Fibroblast of gingiva (primary cell): ENCODE results near the gene CNNM4.

ENCODE experiments used
- DNase-seq: peaks from one replicate; pipeline ENCODE4 v3.0.0-alpha.2; 2011; ENCODE audit warnings: low read depth

CNNM4 gene

DNA sequence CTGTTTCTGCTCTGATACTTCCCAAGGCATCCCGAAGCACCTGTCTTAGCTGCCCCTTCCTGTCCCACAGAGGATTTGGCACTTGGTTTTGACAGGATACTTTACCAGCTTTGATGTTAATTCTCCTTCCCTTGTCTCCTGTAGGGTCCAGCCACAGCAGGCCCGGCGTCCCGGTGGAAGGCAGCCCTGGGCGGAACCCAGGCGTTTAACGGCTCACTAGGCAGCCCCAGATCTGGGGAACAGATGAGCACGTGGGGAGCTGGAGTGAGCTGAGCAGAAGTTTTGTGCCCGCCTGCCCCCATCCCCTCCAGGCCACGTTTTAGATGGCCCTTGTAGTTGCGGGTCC is 71.7 kb downstream of the CNNM4 start:
- DNase-seq, result no peak

DNA sequence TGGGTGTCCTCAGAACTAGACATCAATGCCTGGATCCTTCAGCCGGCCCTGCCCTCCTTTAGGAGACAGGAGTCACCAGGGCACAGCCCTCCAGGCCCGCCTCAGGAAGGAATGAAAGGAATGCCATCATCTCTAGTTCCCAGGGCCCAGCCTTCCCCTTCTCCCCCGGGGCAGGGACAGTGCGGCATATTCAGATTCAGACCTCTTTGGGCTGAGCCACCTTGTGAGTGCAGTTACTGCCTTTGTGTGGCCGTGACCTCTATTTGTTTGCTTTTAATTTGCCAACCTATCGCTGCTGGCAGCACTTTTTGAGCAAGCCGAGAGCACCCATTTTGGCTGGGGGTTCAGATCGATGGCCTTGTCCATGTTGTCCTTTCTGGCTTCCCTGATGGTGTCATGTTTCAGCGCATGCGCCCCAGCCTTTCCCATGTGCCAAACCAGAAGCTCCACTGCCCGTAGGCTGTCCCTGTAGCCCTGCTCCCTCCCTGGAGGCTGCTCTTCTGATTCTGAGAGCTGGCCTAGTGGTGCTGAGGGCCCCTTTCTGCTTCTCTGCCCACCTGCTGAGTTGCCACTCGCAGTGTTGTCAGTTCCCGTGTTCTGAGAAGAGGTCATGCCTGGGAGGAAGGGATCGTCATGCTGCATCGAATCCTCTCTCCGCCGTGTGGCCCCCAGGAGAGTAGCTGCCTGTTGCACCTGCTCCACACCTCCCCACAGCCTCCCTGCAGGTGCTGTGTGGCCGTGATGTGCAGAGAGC is 72.2 kb downstream of the CNNM4 start:
- DNase-seq, result no peak

DNA sequence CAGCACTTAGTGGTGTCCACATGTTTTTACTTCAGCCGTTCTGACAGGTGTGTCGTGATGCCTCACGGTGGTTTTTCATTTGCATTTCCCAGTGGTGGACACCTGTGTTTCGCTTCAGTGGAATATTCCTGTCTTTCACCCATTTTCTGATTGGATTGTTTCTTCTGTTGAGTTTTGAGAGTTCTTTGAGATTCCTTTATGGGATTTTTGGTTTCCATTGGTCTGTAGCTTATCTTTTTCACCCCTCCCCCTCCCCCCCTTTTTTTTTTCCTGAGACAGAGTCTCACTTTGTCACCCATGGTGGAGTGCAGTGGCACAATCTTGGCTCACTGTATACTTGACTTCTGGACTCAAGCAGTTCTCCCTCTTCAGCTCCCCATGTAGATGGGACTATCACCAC is 75.1 kb downstream of the CNNM4 start:
- no peak for DNase-seq

DNA sequence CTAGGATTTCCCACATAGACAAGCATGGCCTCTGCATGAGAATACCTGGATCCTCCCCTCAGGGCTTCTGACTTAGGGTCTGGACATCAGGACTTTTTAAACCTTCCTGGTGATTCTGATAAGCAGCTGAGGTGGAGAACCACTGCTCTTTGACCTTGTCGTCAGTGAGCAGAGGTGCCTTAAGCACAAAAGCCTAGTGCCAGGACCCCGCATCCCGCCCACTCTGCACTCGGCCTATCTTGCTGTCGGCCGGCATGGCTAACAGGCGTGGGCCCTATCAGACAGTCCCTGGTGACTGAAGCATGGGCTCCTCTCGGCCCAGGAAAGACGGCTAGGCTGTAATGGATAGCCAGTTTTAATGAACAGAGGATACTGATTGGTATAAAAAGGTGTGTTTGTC is 76.9 kb downstream of the CNNM4 start:
- DNase-seq, result no peak

DNA sequence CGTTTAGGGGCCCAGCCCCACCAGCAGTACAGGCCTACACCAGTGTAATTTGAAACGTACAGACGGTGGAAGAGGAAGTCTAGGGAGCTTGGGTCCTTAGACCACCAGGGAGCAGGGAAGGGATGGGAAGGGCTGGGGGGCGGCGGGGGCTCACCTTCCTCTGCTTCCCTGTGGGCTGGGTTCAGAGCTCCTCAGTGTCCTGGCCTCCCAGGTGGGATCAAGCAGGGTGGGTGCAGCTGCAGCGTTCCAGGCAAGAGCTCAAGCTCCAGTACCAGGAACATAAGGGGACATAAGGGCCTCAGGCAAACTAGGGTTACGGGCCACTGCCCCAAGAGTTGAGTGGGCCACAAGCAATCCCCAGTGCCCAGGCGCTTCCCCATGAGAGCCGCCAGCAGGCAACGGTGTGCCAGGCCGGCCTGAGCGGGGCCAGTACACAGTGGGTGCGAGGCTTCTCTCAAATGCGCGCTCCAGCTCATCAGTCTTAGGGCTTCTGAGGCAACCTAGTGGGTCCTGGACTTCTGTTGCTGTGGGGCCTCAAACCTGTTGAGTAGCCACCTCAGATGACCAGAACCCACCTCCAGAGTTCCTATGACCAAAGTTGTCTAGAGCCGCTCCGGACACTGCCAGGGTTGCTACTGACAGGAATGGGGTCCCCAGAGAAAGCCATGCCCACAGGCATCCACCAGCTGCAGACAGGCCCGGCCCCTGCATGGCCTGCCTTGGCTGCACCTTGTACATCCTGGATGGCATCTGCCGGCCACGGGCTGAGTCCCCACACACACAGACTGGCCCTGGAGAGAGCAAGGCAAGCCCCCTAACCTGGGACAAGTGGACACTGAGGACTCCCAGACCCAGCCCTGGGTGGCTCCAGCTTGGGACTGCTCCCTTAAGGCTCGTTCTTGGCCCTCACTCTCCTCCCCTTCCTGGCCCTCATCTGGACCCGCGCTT is 77.9 kb downstream of the CNNM4 start:
- DNase-seq, result no peak

DNA sequence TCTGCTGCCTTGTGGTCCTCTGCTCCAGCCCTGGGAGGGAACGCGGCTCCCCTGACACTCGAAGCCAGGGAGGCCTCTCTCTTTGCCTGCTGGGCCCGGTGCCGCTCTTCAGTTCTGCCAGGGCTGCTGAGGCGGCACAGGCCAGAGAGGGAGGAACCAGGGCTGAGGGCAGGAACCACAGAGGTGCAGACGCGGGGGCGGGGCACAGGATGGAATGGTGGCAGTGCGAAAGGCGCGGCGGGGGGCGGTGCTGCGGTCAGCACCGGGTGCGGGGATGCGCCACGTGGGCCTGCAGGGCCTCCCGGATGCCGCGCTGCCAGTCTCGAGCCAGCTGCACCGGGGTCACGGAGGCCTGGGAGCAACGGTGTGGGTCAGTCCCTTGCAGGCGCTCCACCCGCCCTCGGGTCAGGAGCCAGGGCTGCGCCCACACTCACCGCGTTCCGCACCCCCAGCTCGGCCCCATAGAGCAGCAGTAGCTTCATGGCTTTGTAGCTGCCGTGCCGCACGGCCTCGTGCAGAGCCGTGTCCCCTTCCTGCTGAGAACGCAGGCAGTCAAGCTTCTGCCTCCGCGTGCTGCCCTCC is 78.7 kb downstream of the CNNM4 start:
- no peak for DNase-seq

DNA sequence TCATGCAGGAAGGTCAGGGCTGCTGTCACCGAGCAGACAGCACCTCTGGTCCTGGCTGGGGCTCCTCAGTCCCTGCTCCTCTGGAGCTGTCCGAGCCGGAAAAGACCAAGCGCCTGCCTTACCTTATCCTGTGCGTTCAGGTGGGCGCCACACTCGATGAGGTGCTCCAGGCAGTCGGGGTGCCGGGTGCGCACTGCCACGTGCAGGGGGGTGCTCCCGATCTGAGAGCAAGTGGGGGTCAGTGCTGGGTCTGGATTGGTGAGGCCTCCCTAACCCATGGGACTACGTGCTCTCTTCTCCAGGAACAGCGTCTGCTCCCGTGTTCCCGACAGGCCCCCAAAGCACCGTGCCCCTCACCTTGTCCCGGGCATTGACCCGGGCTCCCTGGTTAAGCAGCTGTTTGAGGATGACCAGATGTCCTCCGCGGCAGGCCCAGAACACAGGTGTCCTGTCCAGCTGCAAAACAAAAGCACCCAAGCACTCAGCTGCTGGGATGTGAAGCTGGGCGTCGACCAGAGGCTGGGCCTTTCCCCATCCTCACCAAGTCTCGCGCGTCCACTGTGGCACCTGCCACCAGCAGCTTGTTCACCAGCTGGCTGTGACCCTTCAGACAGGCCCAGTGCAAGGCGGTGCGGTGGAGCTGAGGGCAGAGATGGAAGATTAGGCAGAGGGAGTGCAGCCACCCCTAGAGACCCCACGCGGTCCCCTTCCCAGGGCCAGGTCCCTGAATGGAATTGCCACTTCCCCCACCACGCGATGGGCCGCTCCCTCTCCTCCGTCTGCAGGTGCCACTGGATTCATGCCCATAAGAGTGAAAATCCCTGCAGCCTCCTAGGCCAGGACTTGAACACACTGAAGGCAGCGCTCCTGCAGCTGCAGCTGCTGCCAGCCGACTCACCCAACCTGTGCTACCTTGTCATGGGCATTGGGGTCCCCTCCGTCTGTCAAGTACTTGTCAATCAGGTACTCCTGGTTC is 79.5 kb downstream of the CNNM4 start:
- no peak for DNase-seq

DNA sequence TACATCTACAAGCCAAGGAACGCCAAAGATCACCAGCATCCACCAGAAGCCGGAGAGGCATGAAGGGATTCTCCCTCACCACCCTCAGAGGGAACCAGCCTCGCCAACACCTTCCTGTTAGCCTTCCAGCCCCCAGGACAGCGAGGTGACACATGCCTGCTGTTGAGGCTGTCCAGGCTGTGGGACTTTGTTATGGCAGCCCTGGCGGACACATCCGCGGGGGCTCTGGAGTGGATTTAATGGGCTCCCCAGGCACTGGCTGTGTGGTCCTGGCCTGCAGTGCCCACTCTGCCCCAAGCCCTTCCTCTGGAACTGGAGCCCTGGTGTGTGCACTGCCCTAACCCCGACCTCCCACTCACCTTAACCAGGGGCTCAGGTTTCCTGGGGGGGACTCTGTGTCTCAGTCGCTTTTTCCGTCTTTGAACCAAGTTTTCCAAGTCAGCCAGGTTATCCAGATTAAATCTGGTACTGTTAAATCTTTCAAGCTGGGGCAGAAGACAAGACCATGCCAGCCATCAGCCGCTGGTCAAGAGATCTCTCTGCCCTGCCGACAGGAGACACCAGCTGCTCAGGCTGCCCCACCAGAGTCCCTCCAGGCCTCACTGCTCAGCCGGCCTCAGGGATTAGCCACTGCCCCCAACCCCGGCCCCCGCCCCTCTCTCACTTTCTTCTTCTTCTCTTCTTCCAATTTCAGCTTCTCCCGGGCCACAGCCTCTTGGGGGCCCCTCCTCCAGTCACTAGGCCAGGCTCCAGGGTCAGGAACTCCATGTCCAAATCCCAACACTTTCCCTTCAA is 81.2 kb downstream of the CNNM4 start:
- no peak for DNase-seq

DNA sequence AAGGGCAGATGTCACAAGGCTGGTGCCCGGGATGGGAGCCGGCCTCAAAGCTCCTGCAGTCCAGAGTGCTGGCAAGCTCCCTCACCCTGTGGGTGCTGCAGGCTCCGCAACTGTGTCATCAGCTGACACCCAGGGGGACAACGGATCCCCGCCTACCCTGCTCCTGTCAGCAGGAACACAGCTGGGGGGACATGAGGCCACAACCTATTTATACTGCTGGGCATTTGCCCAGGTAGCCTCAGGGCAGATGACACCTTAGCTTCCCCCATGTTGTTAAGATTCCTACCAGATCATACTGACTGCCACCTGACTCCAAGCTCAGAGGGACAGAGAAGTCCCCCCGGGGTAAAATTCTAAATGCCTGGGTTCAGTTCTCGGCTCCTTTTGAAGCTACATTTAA is 81.9 kb downstream of the CNNM4 start:
- no peak for DNase-seq

DNA sequence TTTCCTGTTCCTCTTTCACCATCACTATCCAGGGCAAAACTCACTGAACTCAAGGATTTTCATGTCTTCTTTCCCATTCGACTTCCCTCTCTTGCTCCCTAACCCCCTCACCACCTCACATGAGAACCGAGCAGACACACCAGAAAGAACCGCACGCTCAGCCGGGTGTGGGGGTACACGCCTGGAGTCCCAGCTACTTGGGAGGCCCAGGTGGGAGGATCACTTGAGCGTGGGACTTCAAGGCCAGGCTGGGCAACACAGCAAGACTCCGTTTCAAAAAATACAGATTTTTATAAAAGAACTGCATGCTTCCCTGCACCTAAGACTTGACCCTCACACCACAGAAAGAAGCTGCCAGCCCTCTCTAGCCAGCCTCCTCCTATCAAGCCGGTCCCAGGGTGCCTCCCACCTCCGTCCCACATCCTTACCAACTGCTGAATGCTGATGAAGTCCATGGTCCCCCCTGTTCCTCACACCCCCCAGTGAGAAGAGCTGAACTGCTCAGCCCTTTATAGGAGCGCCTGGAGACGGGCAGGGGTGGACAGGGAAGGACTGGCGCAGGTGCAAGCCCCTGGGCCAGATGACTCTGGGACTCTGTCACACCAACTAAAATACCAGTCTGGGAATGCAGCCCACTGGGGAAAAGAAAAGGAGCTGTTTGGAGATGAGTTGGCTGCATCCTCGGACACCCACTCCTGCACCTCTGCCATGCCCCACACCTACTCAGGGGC is 83.0 kb downstream of the CNNM4 start, which contains the start of gene ANKRD23:
Gene ANKRD23 (minus strand): TSS at position 484 of the 731 bp plus-strand sequence. CDS start 29 bp downstream, at position 455.
- no peak for DNase-seq

DNA sequence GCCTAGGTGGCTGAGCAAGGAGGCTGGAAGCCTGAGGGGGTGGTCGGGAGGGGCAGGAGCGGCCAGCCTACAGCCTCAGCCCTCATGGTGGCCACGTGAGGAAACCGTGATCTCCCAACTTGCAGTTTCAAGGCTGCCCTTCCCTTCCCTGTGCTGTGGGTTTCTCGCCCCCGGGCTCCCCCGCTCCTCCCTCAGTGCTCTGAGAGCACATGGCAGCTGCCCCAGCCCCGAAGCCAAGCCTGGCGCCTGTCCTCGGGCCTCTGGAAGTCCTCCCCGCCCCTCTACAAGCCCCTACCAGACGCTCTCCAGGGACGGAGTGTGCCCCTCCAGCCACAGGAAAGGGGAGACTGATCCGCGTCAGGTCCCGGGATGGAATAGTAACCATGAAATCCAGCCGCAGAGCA is 83.7 kb downstream of the CNNM4 start:
- no peak for DNase-seq

DNA sequence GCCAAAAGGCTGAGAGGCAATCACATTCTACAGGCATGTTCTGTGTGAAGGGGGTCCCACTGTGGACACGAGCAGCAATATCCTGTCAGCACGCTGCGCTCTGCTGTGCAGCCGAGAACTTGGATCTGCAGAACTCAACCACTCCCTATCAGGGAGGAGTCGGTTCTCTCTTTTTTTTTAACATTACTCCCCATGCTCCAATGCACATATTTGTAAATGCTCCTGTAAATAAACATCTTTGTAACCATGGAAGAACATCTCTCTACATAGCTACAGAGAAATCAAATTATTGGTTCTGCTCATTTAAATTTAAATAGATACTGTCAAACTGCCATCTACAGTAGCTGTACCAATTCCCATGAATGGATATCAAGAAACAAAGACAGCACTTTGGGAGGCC is 86.1 kb downstream of the CNNM4 start:
- no peak for DNase-seq

DNA sequence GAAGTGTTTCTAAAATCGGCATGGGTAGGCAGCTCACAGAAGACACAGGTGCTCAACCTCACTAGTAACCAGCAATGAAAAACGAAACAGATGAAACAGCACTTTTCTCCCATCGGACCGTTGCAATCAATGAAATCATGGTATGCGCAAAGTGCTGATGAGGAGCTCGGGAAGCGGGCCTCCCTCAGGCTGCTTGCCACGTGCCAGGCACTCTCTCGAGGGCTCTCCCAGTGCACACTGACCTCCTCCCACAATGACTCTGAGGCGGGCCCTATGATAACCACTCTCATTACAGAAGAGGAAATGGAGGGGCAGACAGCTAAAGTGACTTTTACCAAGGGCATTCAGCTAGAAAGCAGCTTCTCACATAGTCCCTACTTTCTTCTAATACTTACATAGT is 86.9 kb downstream of the CNNM4 start:
- DNase-seq, result no peak

DNA sequence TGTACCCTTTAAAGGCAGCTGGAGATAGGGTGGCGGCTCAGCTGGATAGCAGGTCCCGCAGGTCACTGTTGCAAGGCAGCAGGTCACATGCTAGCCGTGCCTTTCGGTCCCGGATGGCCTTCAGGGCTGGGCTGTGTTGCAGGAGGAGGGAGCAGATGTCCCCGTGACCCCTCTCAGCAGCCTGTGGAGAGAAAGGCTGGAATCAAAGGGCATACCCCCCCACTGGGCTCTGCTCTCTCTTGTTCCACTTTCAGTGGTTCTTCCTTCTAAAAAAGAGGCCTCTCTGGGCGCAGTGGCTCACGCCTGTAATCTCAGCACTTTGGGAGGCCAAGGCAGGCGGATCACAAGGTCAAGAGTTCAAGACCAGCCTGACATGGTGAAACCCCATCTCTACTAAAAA is 87.6 kb downstream of the CNNM4 start:
- no peak for DNase-seq

DNA sequence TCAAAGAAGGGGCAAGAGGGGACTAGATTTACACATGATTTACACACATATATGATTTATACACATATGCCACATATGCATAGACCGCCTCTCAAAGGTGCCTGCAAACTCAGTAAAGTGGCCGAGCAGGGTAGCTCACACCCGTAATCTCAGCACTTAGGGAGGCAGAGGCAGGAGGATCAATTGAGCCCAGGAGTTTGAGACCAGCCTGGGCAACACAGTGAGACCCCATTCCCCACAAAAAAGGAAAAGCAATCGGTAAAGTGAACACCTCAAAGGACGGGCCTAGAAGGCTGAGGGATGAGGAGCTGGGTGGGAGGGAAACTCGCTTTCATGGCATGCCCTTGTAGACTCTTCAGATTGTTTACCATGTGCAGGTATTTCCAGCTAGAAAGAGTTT is 92.0 kb downstream of the CNNM4 start:
- DNase-seq, result no peak

DNA sequence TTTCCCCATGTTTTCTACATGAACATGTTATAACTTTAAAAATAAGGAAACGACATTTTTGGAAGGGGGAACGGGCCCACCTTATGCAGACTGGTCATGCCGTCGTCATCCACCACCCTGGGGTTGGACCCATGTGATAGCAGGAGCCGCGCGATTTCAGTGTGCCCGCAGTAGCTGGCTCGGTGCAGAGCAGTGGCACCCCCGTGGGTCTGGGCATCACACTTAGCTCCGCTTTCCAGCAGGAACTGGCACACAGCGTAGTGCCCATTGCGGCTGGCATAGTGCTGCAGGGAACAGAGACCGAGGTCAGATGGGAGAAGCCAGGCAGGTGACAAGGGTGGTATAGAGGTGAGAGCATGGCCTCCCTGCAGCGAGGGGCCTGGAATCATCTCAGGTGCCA is 92.6 kb downstream of the CNNM4 start:
- no peak for DNase-seq

DNA sequence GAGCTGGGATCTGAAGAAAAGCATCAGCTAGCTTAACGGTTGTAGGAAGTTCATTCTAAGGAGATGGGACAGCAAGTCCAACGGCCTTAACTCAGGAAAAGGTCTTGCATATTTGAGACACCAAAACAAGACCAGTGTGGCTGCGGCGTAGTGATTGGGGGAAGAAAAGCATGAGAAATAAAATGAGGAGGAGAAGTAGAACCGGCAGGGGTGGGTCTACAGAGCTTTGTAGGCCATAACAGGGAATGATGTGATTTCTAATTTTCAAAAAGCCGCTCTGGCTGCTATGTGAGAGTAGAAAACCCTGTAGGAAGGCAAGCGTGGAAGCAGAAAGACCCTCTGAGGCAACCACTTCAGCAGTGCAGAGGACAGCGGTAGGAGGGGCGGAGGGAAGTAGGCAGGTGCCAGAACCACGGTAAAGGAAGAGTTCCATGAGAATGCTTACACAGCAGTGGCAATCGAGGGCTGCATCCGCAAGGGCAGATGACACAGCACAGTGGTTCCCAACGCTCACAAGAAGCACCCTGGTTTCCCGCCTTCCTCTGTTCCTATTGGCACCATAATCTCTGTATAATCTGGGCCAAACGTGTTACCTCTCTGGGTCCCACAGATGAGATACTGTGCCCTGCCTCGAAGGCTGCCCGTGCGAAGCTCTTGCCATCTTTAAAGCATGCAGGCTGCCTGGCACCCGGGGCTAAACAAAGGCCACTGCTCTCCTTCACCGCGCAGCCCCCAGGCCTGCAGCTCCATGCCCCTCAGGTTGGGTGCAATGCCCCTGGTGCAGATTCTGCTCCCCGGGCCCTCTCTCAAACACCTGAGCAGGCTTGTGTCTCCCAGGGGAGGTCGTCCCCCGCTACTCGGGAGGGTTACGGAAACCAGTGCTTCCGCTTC is 96.3 kb downstream of the CNNM4 start:
- no peak for DNase-seq

DNA sequence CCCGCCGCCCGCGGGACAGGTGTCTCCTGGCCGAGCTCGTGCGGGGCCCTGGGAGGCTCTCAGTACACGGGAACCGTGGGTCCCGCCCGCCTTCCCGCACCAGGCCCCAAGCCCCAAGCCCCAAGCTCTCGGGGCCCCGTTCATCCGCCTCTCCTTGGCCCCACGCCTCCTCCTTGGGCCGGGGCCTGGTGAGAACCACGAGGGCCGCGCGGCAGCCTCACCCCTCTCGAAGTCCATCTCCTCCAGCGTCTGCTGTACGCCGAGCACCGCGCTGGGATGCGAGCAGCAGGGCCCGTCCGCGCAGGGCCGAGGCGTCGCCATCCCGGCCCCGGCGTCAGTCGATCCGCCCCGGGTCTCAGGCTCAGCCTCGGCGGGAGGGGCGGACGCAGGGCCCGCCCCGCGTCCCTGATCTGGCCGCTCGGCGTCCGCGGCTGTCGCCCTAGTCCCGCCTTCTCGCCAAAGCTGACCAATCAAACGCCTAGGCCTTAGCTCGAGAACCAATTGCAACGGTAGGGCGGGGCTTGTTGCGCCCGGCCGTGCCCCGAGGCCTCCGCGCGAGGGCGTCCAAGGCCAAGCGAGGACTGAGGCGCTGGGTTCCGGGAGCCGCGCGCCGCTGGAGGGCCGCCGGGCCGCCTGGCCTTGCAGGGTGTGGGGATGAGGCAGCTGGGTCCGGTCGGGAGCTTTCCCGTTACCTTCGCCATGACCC is 97.1 kb downstream of the CNNM4 start, which contains the start of gene ANKRD39:
Gene ANKRD39 (minus strand): TSS at position 350 of the 706 bp plus-strand sequence. CDS start 29 bp downstream, at position 321.
- DNase-seq, result peak; percentile 97
